Measurements from ENCODE around the gene TEN1. TPM values are rescaled to one million over a fixed set of nuclear protein-coding genes. Genes with fewer than 3 reads are reported as not detected.

The TEN1 gene
- 26.5 and 30.8 TPM in 2 replicates for total RNA-seq

GRCh38 chr17:75978938-75979704 lies at the start of gene TEN1, which contains the start of gene ACOX1:
Gene TEN1 (plus strand): TSS chr17:75979240. CDS start chr17:75986193, 6,953 bp downstream.
Gene ACOX1 (minus strand): TSS chr17:75979166. CDS start chr17:75979073, 93 bp downstream.

GRCh38 chr17:75940727-75941441 lies 38.2 kb upstream of the TEN1 start, which contains the start of gene FBF1:
Gene FBF1 (minus strand): TSS chr17:75941042. CDS start chr17:75938149, 2,893 bp downstream.

GRCh38 chr17:76000755-76001521 lies 21.9 kb downstream of the TEN1 start, which contains the start of gene CDK3:
Gene CDK3 (plus strand): TSS chr17:76000855. CDS start chr17:76001426, 571 bp downstream.

GRCh38 chr17:76027159-76027839 lies 48.3 kb downstream of the TEN1 start, which contains the start of gene EVPL:
Gene EVPL (minus strand): TSS chr17:76027306. CDS start chr17:76027198, 108 bp downstream.

Other genes with a start within 250 kb of the TEN1 start
- gene GALK1, start 214.0 kb upstream of the TEN1 start, total RNA-seq = 76.1 and 88.5 TPM in 2 replicates
- 7.3 and 11.2 TPM in 2 replicates for gene UNK, start 194.4 kb upstream of the TEN1 start, total RNA-seq
- 2.5 and 7.9 TPM in 2 replicates for gene UNC13D, start 134.8 kb upstream of the TEN1 start, total RNA-seq
- 23.1 and 37.1 TPM in 2 replicates for gene WBP2, start 123.9 kb upstream of the TEN1 start, total RNA-seq
- gene TRIM47, start 100.7 kb upstream of the TEN1 start, total RNA-seq = 37.6 and 61.4 TPM in 2 replicates
- gene TRIM65, start 82.3 kb upstream of the TEN1 start, total RNA-seq = 19.3 and 24.2 TPM in 2 replicates
- gene MRPL38, start 74.4 kb upstream of the TEN1 start, total RNA-seq = 26.8 and 28.9 TPM in 2 replicates
- 2.6 and 2.9 TPM in 2 replicates for gene FBF1, start 38.2 kb upstream of the TEN1 start, total RNA-seq
- 43.6 and 43.8 TPM in 2 replicates for gene ACOX1, start 74 bp upstream of the TEN1 start, total RNA-seq
- 0.65 and 0.95 TPM in 2 replicates for gene CDK3, start 21.6 kb downstream of the TEN1 start, total RNA-seq
- not detected in 2 replicates for gene EVPL, start 48.1 kb downstream of the TEN1 start, total RNA-seq
- gene SRP68, start 93.3 kb downstream of the TEN1 start, total RNA-seq = 27.1 and 27.3 TPM in 2 replicates
- 0.09 and 0.11 TPM in 2 replicates for gene GALR2, start 95.5 kb downstream of the TEN1 start, total RNA-seq
- gene ZACN, start 99.9 kb downstream of the TEN1 start, total RNA-seq = not detected in 2 replicates
- 79.0 and 79.8 TPM in 2 replicates for gene EXOC7, start 124.5 kb downstream of the TEN1 start, total RNA-seq
- under 0.01 TPM in 1 of 2 replicates, not detected in the other for gene FOXJ1, start 162.0 kb downstream of the TEN1 start, total RNA-seq